Measurements from ENCODE around the gene SLC44A5.

SLC44A5 gene

GRCh38 chr1:75630998-75631397 is 20.1 kb upstream of the SLC44A5 start:
- DNase-seq (ENCODE audit: extremely low read depth, low read depth), result no peak
- no peak overlapping the region for H3K4me3 ChIP-seq (replicated peaks; ENCODE audit: low read depth, low read length)
- no peak for TF ChIP-seq CTCF (IDR thresholded peaks at IDR 0.05; ENCODE audit: low read depth, low read length, missing control alignments)

GRCh38 chr1:75630004-75630594 is 19.2 kb upstream of the SLC44A5 start:
- no peak overlapping the region for H3K4me3 ChIP-seq (replicated peaks; ENCODE audit: low read depth, low read length)
- no peak for DNase-seq (ENCODE audit: extremely low read depth, low read depth)
- no peak for TF ChIP-seq CTCF (IDR thresholded peaks at IDR 0.05; ENCODE audit: low read depth, low read length, missing control alignments)

GRCh38 chr1:75625795-75626194 is 14.9 kb upstream of the SLC44A5 start:
- no peak overlapping the region for H3K4me3 ChIP-seq (replicated peaks; ENCODE audit: low read depth, low read length)
- no peak for DNase-seq (ENCODE audit: extremely low read depth, low read depth)
- no peak for TF ChIP-seq CTCF (IDR thresholded peaks at IDR 0.05; ENCODE audit: low read depth, low read length, missing control alignments)

GRCh38 chr1:75618382-75618781 is 7.5 kb upstream of the SLC44A5 start:
- DNase-seq (ENCODE audit: extremely low read depth, low read depth), result no peak
- no peak for TF ChIP-seq CTCF (IDR thresholded peaks at IDR 0.05; ENCODE audit: low read depth, low read length, missing control alignments)

GRCh38 chr1:75616436-75617433 is 5.8 kb upstream of the SLC44A5 start:
- H3K4me3 ChIP-seq (replicated peaks; ENCODE audit: low read depth, low read length), result no peak overlapping the region
- DNase-seq (ENCODE audit: extremely low read depth, low read depth), result peak; percentile 5

More at GRCh38 chr1:75618382-75618781, 7.5 kb upstream of the SLC44A5 start:
- no peak overlapping the region for H3K4me3 ChIP-seq (replicated peaks; ENCODE audit: low read depth, low read length)

More at GRCh38 chr1:75616436-75617433, 5.8 kb upstream of the SLC44A5 start:
- no peak for TF ChIP-seq CTCF (IDR thresholded peaks at IDR 0.05; ENCODE audit: low read depth, low read length, missing control alignments)

All from HFF-Myc (cell line).